HepG2 (cell line): ENCODE results near the gene DNAJC7. TPM values are rescaled to one million over a fixed set of nuclear protein-coding genes. Genes with fewer than 3 reads are reported as not detected.

ENCODE experiments used
- MIER2 ChIP-seq: IDR thresholded peaks from 2 replicates; pipeline ENCODE4 v1.6.1; 2016; ENCODE audit warnings: missing biosample characterization, missing genetic modification reagents
- RNF219 ChIP-seq: sonication (generic); formaldehyde crosslinking; IDR thresholded peaks from 2 replicates; pipeline ENCODE4 v1.5.0; 2020; ENCODE audit warnings: mild to moderate bottlenecking, missing genetic modification reagents
- SRSF1 ChIP-seq: fragments of 200-400 bp; formaldehyde crosslinking; optimal IDR thresholded peaks from 2 replicates; pipeline ENCODE3; 2017; ENCODE audit warnings: mild to moderate bottlenecking, low read depth, low read length, moderate library complexity
- THRA ChIP-seq: sonication (generic); formaldehyde crosslinking; IDR thresholded peaks from 2 replicates; pipeline ENCODE4 v1.4.0; 2020; ENCODE audit warnings: missing genetic modification reagents, borderline replicate concordance
- ZBTB21 ChIP-seq: sonication (generic); formaldehyde crosslinking; IDR thresholded peaks from 2 replicates; pipeline ENCODE4 v1.4.0; 2020; ENCODE audit warnings: missing genetic modification reagents
- ZBTB40 ChIP-seq, 2 experiments: fragments of 450-650 bp in 1 of 2; sonication (generic) in 1 of 2; formaldehyde crosslinking in 1 of 2; IDR thresholded peaks; 2 replicates each; pipeline versions ENCODE4 v1.6.1 to v1.8.0; 2016 to 2022; ENCODE audit warnings: antibody characterized with exemption in 1 of 2, mild to moderate bottlenecking in 1 of 2, missing genetic modification reagents in 1 of 2
- ZNF44 ChIP-seq: sonication (generic); formaldehyde crosslinking; IDR thresholded peaks from 2 replicates; pipeline ENCODE4 v1.5.1; 2020; ENCODE audit warnings: mild to moderate bottlenecking, missing genetic modification reagents
- ZNF772 ChIP-seq: sonication (generic); formaldehyde crosslinking; IDR thresholded peaks from 2 replicates; pipeline ENCODE4 v1.5.0; 2020; ENCODE audit warnings: mild to moderate bottlenecking, missing genetic modification reagents
- ZNF883 ChIP-seq: sonication (generic); formaldehyde crosslinking; IDR thresholded peaks from 2 replicates; pipeline ENCODE4 v1.5.1; 2020; ENCODE audit warnings: mild to moderate bottlenecking, missing genetic modification reagents; ENCODE audit errors: not compliant biosample characterization
- polyA plus RNA-seq, 8 experiments: library from polyadenylated mRNA; depleted of rRNA in 3 of 8; stranded (reverse) in 7 of 8; unstranded in 1 of 8; fragments of >200 nt; fragmentation: Illumina TruSeq in 4 of 8; extraction: Trizol in 4 of 8; gene quantifications; 2 replicates each; pipeline versions ENCODE4 v1.2.1 to v1.2.3, GENCODE V29; 2011 to 2016; ENCODE audit warnings: low read depth in 4 of 8, missing spikeins in 1 of 8, mixed read lengths in 1 of 8; ENCODE audit not compliant: insufficient read depth in 1 of 8
- total RNA-seq, 5 experiments: library from RNA; depleted of rRNA; stranded (reverse); fragments of >200 nt; fragmentation: Illumina TruSeq; extraction: Trizol; gene quantifications; 2 replicates each; pipeline ENCODE4 v1.2.3, GENCODE V29; 2016; ENCODE audit warnings: low read depth in 1 of 5
- TF ChIP-seq, protein P1 (sequence below): IDR thresholded peaks from 2 replicates; pipeline ENCODE4 v1.6.1; 2012; ENCODE audit warnings: low read depth, low read length, improper control_type of control experiment
- TF ChIP-seq, protein P2 (sequence below): sonication (generic); formaldehyde crosslinking; IDR thresholded peaks from 2 replicates; pipeline ENCODE4 v1.8.1; 2023; ENCODE audit warnings: mild to moderate bottlenecking, missing genetic modification reagents

The DNAJC7 gene
- total and polyA plus RNA-seq, 2 of the 13 experiments (the other 11 are each of a cell fraction or from before 2014, with no cell fraction given) = 47.7 to 132 TPM

DNA sequence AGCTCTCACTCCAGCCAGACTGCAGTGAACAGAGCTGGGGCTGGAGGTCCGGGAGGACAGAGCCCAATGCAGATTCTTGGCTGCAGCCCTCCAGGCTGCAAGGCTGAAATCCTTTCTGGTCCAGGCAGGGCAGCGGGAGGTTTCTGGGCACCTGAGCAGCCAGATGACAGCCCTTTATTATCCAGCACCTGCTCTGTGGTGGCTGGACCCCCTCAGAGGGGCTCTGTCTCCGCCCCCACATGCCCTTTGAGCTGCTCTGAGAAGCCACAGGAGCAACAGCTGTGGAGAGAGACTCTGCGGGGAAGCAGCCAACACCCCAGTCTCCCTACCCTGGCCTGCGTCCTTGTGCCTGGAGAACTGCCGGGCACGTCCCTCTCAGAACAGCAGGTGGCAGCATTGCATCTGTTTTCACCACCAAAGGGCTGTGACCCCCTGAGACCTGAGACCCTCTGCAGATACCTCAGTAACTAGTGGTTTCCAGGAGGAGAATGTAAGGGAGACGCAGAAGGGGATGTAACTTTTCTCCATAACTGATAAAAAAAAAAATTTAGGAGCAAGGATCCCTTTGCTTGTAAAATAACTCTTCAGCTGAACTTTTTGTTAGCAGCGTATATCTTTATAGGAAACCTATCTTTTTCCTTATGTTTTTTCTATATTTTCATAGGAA, 54.3 kb downstream of the DNAJC7 start (continued):
- TF ChIP-seq ZBTB40 (IDR thresholded peaks at IDR 0.05) (no peak), ZBTB40 (CRISPR knock-in tag; IDR thresholded peaks at IDR 0.05) (no peak), ZBTB21 (CRISPR knock-in tag) (no peak), RNF219 (CRISPR knock-in tag) (no peak), ZNF44 (no peak), SRSF1 (no peak), THRA (CRISPR knock-in tag) (peak; percentile 79; the same call in 1 of the 2 replicates), MIER2 (CRISPR knock-in tag) (peak; percentile 16; the same call in 1 of the 2 replicates), ZNF883 (peak; percentile 85), ZNF772 (CRISPR knock-in tag) (0 out of 2 replicates have a peak, but pooled peaks have one; percentile 36)
- TF ChIP-seq, protein P1, sequence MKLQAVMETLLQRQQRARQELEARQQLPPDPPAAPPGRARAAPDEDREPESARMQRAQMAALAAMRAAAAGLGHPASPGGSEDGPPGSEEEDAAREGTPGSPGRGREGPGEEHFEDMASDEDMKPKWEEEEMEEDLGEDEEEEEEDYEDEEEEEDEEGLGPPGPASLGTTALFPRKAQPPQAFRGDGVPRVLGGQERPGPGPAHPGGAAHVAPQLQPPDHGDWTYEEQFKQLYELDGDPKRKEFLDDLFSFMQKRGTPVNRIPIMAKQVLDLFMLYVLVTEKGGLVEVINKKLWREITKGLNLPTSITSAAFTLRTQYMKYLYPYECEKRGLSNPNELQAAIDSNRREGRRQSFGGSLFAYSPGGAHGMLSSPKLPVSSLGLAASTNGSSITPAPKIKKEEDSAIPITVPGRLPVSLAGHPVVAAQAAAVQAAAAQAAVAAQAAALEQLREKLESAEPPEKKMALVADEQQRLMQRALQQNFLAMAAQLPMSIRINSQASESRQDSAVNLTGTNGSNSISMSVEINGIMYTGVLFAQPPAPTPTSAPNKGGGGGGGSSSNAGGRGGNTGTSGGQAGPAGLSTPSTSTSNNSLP = no peak
- TF ChIP-seq, protein P2, sequence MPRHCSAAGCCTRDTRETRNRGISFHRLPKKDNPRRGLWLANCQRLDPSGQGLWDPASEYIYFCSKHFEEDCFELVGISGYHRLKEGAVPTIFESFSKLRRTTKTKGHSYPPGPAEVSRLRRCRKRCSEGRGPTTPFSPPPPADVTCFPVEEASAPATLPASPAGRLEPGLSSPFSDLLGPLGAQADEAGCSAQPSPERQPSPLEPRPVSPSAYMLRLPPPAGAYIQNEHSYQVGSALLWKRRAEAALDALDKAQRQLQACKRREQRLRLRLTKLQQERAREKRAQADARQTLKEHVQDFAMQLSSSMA (CRISPR knock-in tag) = no peak
